ENCODE results near the gene FOXN4.
A peak's percentile ranks its signal among the peaks of the same experiment; 100 is the strongest.

FOXN4 gene

GRCh38 chr12:109356577-109356976 is 47.5 kb upstream of the FOXN4 start:
- H4K20me1 ChIP-seq (ENCODE audit: insufficient read depth, low read length), result no peaks in the 10 kb centered on the region
- DNase-seq (no peak), ATAC-seq (ENCODE audit: insufficient read depth, low read depth) (no peak)
- H3K9ac ChIP-seq (ENCODE audit: low read depth, low read length), result no peak overlapping the region
- no peaks in the 10 kb centered on the region for H3K9me3 ChIP-seq (ENCODE audit: insufficient read depth, low read length, severe bottlenecking)
- H3K36me3 ChIP-seq (ENCODE audit: insufficient read depth, low read length), result no peaks in the 10 kb centered on the region
- H3K27ac ChIP-seq (ENCODE audit: low read length), result no peak overlapping the region
- H3K4me3 ChIP-seq (ENCODE audit: low read depth in 1 of 2, low read length in 2 of 2), result no peak overlapping the region
- peaks cover 51% of the 10 kb centered on the region for H3K27me3 ChIP-seq (ENCODE audit: insufficient read depth, low read length, poor library complexity)
- no peak overlapping the region for H3K4me2 ChIP-seq (ENCODE audit: insufficient read depth, low read length)
- no peak overlapping the region for H2AFZ ChIP-seq (ENCODE audit: low read depth, low read length)
- TF ChIP-seq EZH2 (IDR thresholded peaks at IDR 0.05; ENCODE audit: borderline replicate concordance, low read depth, low read length, severe bottlenecking), result no peak
- TF ChIP-seq, protein P1, sequence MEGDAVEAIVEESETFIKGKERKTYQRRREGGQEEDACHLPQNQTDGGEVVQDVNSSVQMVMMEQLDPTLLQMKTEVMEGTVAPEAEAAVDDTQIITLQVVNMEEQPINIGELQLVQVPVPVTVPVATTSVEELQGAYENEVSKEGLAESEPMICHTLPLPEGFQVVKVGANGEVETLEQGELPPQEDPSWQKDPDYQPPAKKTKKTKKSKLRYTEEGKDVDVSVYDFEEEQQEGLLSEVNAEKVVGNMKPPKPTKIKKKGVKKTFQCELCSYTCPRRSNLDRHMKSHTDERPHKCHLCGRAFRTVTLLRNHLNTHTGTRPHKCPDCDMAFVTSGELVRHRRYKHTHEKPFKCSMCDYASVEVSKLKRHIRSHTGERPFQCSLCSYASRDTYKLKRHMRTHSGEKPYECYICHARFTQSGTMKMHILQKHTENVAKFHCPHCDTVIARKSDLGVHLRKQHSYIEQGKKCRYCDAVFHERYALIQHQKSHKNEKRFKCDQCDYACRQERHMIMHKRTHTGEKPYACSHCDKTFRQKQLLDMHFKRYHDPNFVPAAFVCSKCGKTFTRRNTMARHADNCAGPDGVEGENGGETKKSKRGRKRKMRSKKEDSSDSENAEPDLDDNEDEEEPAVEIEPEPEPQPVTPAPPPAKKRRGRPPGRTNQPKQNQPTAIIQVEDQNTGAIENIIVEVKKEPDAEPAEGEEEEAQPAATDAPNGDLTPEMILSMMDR (IDR thresholded peaks at IDR 0.05; ENCODE audit: borderline replicate concordance, extremely low read depth, low read length, poor library complexity, severe bottlenecking), result no peak
- H3K4me1 ChIP-seq (ENCODE audit: insufficient read depth, low read length), result no peaks in the 10 kb centered on the region
- no peaks in the 10 kb centered on the region for H3K79me2 ChIP-seq (ENCODE audit: insufficient read depth, low read length)

GRCh38 chr12:109352184-109352583 is 43.1 kb upstream of the FOXN4 start:
- Histone ChIP-seq H3K79me2 (ENCODE audit: insufficient read depth, low read length) (no peaks in the 10 kb centered on the region), H3K4me3 (ENCODE audit: low read depth in 1 of 2, low read length in 2 of 2) (no peak overlapping the region), H3K27me3 (ENCODE audit: insufficient read depth, low read length, poor library complexity) (peaks cover 27% of the 10 kb centered on the region), H3K4me2 (ENCODE audit: insufficient read depth, low read length) (no peak overlapping the region), H3K27ac (ENCODE audit: low read length) (no peak overlapping the region), H3K9me3 (ENCODE audit: insufficient read depth, low read length, severe bottlenecking) (no peaks in the 10 kb centered on the region), H2AFZ (ENCODE audit: low read depth, low read length) (no peak overlapping the region), H3K4me1 (ENCODE audit: insufficient read depth, low read length) (no peaks in the 10 kb centered on the region), H3K9ac (ENCODE audit: low read depth, low read length) (no peak overlapping the region), H3K36me3 (ENCODE audit: insufficient read depth, low read length) (no peaks in the 10 kb centered on the region), H4K20me1 (ENCODE audit: insufficient read depth, low read length) (no peaks in the 10 kb centered on the region)
- no peak for TF ChIP-seq EZH2 (IDR thresholded peaks at IDR 0.05; ENCODE audit: borderline replicate concordance, low read depth, low read length, severe bottlenecking)
- TF ChIP-seq, protein P1 (IDR thresholded peaks at IDR 0.05; ENCODE audit: borderline replicate concordance, extremely low read depth, low read length, poor library complexity, severe bottlenecking), result no peak
- ATAC-seq (ENCODE audit: insufficient read depth, low read depth) (no peak), DNase-seq (no peak)

GRCh38 chr12:109347589-109347988 is 38.5 kb upstream of the FOXN4 start, which contains the start of gene MYO1H:
MYO1H (plus strand) TSS chr12:109347900; CDS start chr12:109347961, 61 bp downstream.
- H3K79me2 ChIP-seq (ENCODE audit: insufficient read depth, low read length), result no peaks in the 10 kb centered on the region
- no peak for TF ChIP-seq EZH2 (IDR thresholded peaks at IDR 0.05; ENCODE audit: borderline replicate concordance, low read depth, low read length, severe bottlenecking)
- TF ChIP-seq, protein P1 (IDR thresholded peaks at IDR 0.05; ENCODE audit: borderline replicate concordance, extremely low read depth, low read length, poor library complexity, severe bottlenecking), result no peak
- H3K9me3 ChIP-seq (ENCODE audit: insufficient read depth, low read length, severe bottlenecking), result no peaks in the 10 kb centered on the region
- no peak within 1 kb of the TSS for H3K27ac ChIP-seq (ENCODE audit: low read length)
- ATAC-seq (ENCODE audit: insufficient read depth, low read depth) (no peak), DNase-seq (no peak)
- H3K4me1 ChIP-seq (ENCODE audit: insufficient read depth, low read length), result no peaks in the 10 kb centered on the region
- H4K20me1 ChIP-seq (ENCODE audit: insufficient read depth, low read length), result no peaks in the 10 kb centered on the region
- no peak within 1 kb of the TSS for H3K4me2 ChIP-seq (ENCODE audit: insufficient read depth, low read length)
- H3K27me3 ChIP-seq (ENCODE audit: insufficient read depth, low read length, poor library complexity), result peaks cover 4% of the 10 kb centered on the region
- H3K36me3 ChIP-seq (ENCODE audit: insufficient read depth, low read length), result no peaks in the 10 kb centered on the region
- no peak within 1 kb of the TSS for H3K4me3 ChIP-seq (ENCODE audit: low read depth in 1 of 2, low read length in 2 of 2)
- H2AFZ ChIP-seq (ENCODE audit: low read depth, low read length), result no peak within 1 kb of the TSS
- H3K9ac ChIP-seq (ENCODE audit: low read depth, low read length), result no peak within 1 kb of the TSS

GRCh38 chr12:109346920-109347319 is 37.8 kb upstream of the FOXN4 start:
- no peaks in the 10 kb centered on the region for H3K9me3 ChIP-seq (ENCODE audit: insufficient read depth, low read length, severe bottlenecking)
- H3K27ac ChIP-seq (ENCODE audit: low read length), result no peak overlapping the region
- no peaks in the 10 kb centered on the region for H3K4me1 ChIP-seq (ENCODE audit: insufficient read depth, low read length)
- no peaks in the 10 kb centered on the region for H3K79me2 ChIP-seq (ENCODE audit: insufficient read depth, low read length)
- H3K4me3 ChIP-seq (ENCODE audit: low read depth in 1 of 2, low read length in 2 of 2), result no peak overlapping the region
- no peak for DNase-seq
- no peak overlapping the region for H2AFZ ChIP-seq (ENCODE audit: low read depth, low read length)
- H3K9ac ChIP-seq (ENCODE audit: low read depth, low read length), result no peak overlapping the region
- H3K4me2 ChIP-seq (ENCODE audit: insufficient read depth, low read length), result no peak overlapping the region
- ATAC-seq (ENCODE audit: insufficient read depth, low read depth), result no peak
- no peak for TF ChIP-seq EZH2 (IDR thresholded peaks at IDR 0.05; ENCODE audit: borderline replicate concordance, low read depth, low read length, severe bottlenecking)
- TF ChIP-seq, protein P1 (IDR thresholded peaks at IDR 0.05; ENCODE audit: borderline replicate concordance, extremely low read depth, low read length, poor library complexity, severe bottlenecking), result peak; percentile 34
- no peaks in the 10 kb centered on the region for H4K20me1 ChIP-seq (ENCODE audit: insufficient read depth, low read length)
- H3K36me3 ChIP-seq (ENCODE audit: insufficient read depth, low read length), result no peaks in the 10 kb centered on the region
- H3K27me3 ChIP-seq (ENCODE audit: insufficient read depth, low read length, poor library complexity), result no peaks in the 10 kb centered on the region
